H1 (cell line): ENCODE results near the gene HOXD12. TPM values are rescaled to one million over a fixed set of nuclear protein-coding genes. Genes with fewer than 3 reads are reported as not detected.

Source experiments
- CTCF ChIA-PET: fragments of 300-600 bp; sonication (Branson Sonifier 250); formaldehyde crosslinking; loops from one replicate; lab custom pipeline; 2021; ENCODE audit not compliant: partially characterized antibody; lab: Charles Lee
- POLR2A ChIA-PET: fragments of 300-600 bp; sonication (Branson Sonifier 250); formaldehyde crosslinking; loops from one replicate; lab custom pipeline; 2021; ENCODE audit warnings: inconsistent platforms; ENCODE audit not compliant: partially characterized antibody; lab: Charles Lee
- DNase-seq, 2 experiments: peaks; one replicate each; pipeline versions ENCODE4 v3.0.0 to v3.0.0-alpha.2; 2010 to 2022; ENCODE audit warnings: low spot score in 2 of 2, low read depth in 1 of 2, mixed read lengths in 1 of 2
- FAIRE-seq: peaks from 2 replicates; lab custom pipeline; 2011; peaks lifted over from hg19 to GRCh38; lab: Jason Lieb, UNC
- H2AFZ ChIP-seq: 2 replicates; pipeline ENCODE4 v1.8.1; 2012; ENCODE audit warnings: low read length, inconsistent platforms
- H2AK5ac ChIP-seq: 2 replicates; pipeline ENCODE4 v1.6.1; 2013; ENCODE audit warnings: low read depth, low read length
- H2BK120ac ChIP-seq: replicated peaks from 2 replicates; pipeline ENCODE3; 2013; ENCODE audit warnings: low read depth, low read length, inconsistent platforms
- H2BK12ac ChIP-seq: 2 replicates; pipeline ENCODE4 v1.6.1; 2013; ENCODE audit warnings: low read depth, low read length
- H2BK15ac ChIP-seq: 2 replicates; pipeline ENCODE4 v1.6.1; 2013; ENCODE audit warnings: low read length
- H2BK20ac ChIP-seq: 2 replicates; pipeline ENCODE4 v1.6.1; 2013; ENCODE audit warnings: low read length
- H2BK5ac ChIP-seq: 2 replicates; pipeline ENCODE4 v1.6.1; 2013; ENCODE audit warnings: low read depth, low read length
- H3K14ac ChIP-seq: 2 replicates; pipeline ENCODE4 v1.6.1; 2013; ENCODE audit warnings: inconsistent platforms; ENCODE audit not compliant: insufficient read length
- H3K18ac ChIP-seq: 2 replicates; pipeline ENCODE4 v1.6.1; 2013; ENCODE audit warnings: low read length; ENCODE audit errors: extremely low read depth
- H3K23ac ChIP-seq: 2 replicates; pipeline ENCODE4 v1.6.1; 2013; ENCODE audit warnings: inconsistent platforms; ENCODE audit not compliant: insufficient read length
- H3K23me2 ChIP-seq: 2 replicates; pipeline ENCODE4 v1.6.1; 2013; ENCODE audit warnings: low read depth, low read length
- H3K27ac ChIP-seq: 2 replicates; pipeline ENCODE4 v1.6.1; 2011; ENCODE audit warnings: low read depth, low read length, inconsistent platforms
- H3K27me3 ChIP-seq, 4 experiments: replicated peaks in 1 of 4; 1 replicate in 1 of 4; 2 replicates in 3 of 4; pipeline versions ENCODE4 v1.6.1 to v1.8.1; 2011 to 2013; ENCODE audit warnings: low read length in 3 of 4, mild to moderate bottlenecking in 3 of 4, inconsistent platforms in 2 of 4, mixed read lengths in 2 of 4, moderate library complexity in 1 of 4; ENCODE audit not compliant: control insufficient read depth in 3 of 4, insufficient read depth in 3 of 4; ENCODE audit errors: extremely low read depth in 1 of 4
- H3K36me3 ChIP-seq, 4 experiments: 2 replicates each; pipeline versions ENCODE4 v1.6.1 to v1.8.1; 2011 to 2013; ENCODE audit warnings: mild to moderate bottlenecking in 4 of 4, low read length in 3 of 4, moderate library complexity in 2 of 4, control low read depth in 1 of 4, inconsistent platforms in 1 of 4; ENCODE audit not compliant: insufficient read depth in 4 of 4, control insufficient read depth in 2 of 4
- H3K4ac ChIP-seq: replicated peaks from 2 replicates; pipeline ENCODE3; 2013; ENCODE audit warnings: low read length, low read depth, mixed read lengths, inconsistent platforms; ENCODE audit not compliant: insufficient read length
- H3K4me1 ChIP-seq, 4 experiments: replicated peaks in 1 of 4; 1 replicate in 1 of 4; 2 replicates in 3 of 4; pipeline versions ENCODE4 v1.6.1 to v1.8.1; 2011 to 2013; ENCODE audit warnings: low read length in 3 of 4, inconsistent platforms in 2 of 4, mixed read lengths in 1 of 4; ENCODE audit not compliant: insufficient read depth in 4 of 4, control insufficient read depth in 3 of 4
- H3K4me2 ChIP-seq, 2 experiments: 2 replicates each; pipeline versions ENCODE4 v1.6.1 to v1.8.1; 2011 to 2013; ENCODE audit warnings: low read depth in 2 of 2, low read length in 2 of 2, control low read depth in 1 of 2, inconsistent platforms in 1 of 2, mild to moderate bottlenecking in 1 of 2; ENCODE audit not compliant: insufficient read depth in 1 of 2
- H3K4me3 ChIP-seq, 4 experiments: fragments of 200-600, 300-600 bp in 1 of 4; sonication (generic), shearing (Covaris generic), sonication (Bioruptor Twin) in 1 of 4; 2 replicates each; pipeline versions ENCODE4 v1.5.1 to v1.8.1; 2011 to 2016; ENCODE audit warnings: low read length in 4 of 4, low read depth in 3 of 4, control low read depth in 2 of 4, inconsistent platforms in 2 of 4, mild to moderate bottlenecking in 2 of 4, mixed read lengths in 1 of 4, moderate library complexity in 1 of 4; ENCODE audit not compliant: insufficient read depth in 2 of 4; ENCODE audit errors: extremely low read depth in 1 of 4
- H3K56ac ChIP-seq: replicated peaks from 2 replicates; pipeline ENCODE3; 2013; ENCODE audit warnings: low read depth, mild to moderate bottlenecking, mixed read lengths, low read length, inconsistent platforms; ENCODE audit not compliant: insufficient read length
- H3K79me1 ChIP-seq: 2 replicates; pipeline ENCODE4 v1.6.1; 2013; ENCODE audit warnings: low read depth, low read length, control low read depth
- H3K79me2 ChIP-seq, 2 experiments: 2 replicates each; pipeline versions ENCODE4 v1.6.1 to v1.8.1; 2012 to 2013; ENCODE audit warnings: low read length in 2 of 2, mild to moderate bottlenecking in 2 of 2, inconsistent platforms in 1 of 2; ENCODE audit not compliant: insufficient read depth in 2 of 2, control insufficient read depth in 1 of 2
- H3K9ac ChIP-seq, 4 experiments: replicated peaks in 1 of 4; 1 replicate in 1 of 4; 2 replicates in 3 of 4; pipeline versions ENCODE4 v1.6.1 to v1.8.1; 2011 to 2013; ENCODE audit warnings: low read depth in 3 of 4, low read length in 3 of 4, control low read depth in 2 of 4, mild to moderate bottlenecking in 2 of 4, moderate library complexity in 2 of 4, inconsistent platforms in 1 of 4; ENCODE audit errors: extremely low read depth in 1 of 4
- H3K9me3 ChIP-seq, 2 experiments: 2 replicates each; pipeline versions ENCODE4 v1.6.1 to v1.8.1; 2012 to 2013; ENCODE audit warnings: mild to moderate bottlenecking in 2 of 2, moderate library complexity in 2 of 2, control low read depth in 1 of 2, inconsistent platforms in 1 of 2, low read depth in 1 of 2, low read length in 1 of 2, mixed read lengths in 1 of 2; ENCODE audit not compliant: insufficient read depth in 2 of 2
- H4K20me1 ChIP-seq, 2 experiments: replicated peaks in 1 of 2; 2 replicates each; pipeline versions ENCODE3 to v1.8.1; 2011 to 2013; ENCODE audit warnings: inconsistent platforms in 2 of 2, low read length in 2 of 2, mild to moderate bottlenecking in 1 of 2; ENCODE audit not compliant: insufficient read depth in 2 of 2, control insufficient read depth in 1 of 2
- H4K5ac ChIP-seq: 2 replicates; pipeline ENCODE4 v1.6.1; 2013; ENCODE audit warnings: low read length, low read depth, mixed read lengths, inconsistent platforms; ENCODE audit not compliant: insufficient read length
- H4K8ac ChIP-seq: 2 replicates; pipeline ENCODE4 v1.8.0; 2013; ENCODE audit warnings: mild to moderate bottlenecking, moderate library complexity, low read length, inconsistent platforms; ENCODE audit not compliant: insufficient read depth; ENCODE audit errors: extremely low read depth
- H4K91ac ChIP-seq: replicated peaks from 2 replicates; pipeline ENCODE3; 2013; ENCODE audit warnings: low read length, mixed read lengths, inconsistent platforms; ENCODE audit not compliant: insufficient read length
- CBX5 ChIP-seq: fragments of 300-800, 300-1000 bp; sonication (generic); IDR thresholded peaks from 2 replicates; pipeline ENCODE4 v1.7.1; 2016; ENCODE audit warnings: antibody characterized with exemption, low read length, low read depth
- CHD1 ChIP-seq: IDR thresholded peaks from 2 replicates; pipeline ENCODE4 v1.6.1; 2012; ENCODE audit warnings: low read depth, low read length, improper control_type of control experiment
- KDM1A ChIP-seq: fragments of 200-600, 300-600 bp; sonication (generic); IDR thresholded peaks from 2 replicates; pipeline ENCODE4 v1.7.1; 2016; ENCODE audit warnings: mild to moderate bottlenecking, low read length, borderline replicate concordance
- KDM5A ChIP-seq: fragments of 200-600 bp; IDR thresholded peaks from 2 replicates; pipeline ENCODE4 v1.7.1; 2012; ENCODE audit warnings: mild to moderate bottlenecking, low read length, inconsistent platforms, mixed read lengths
- RAD21 ChIP-seq, 2 experiments: IDR thresholded peaks in 1 of 2; conservative IDR thresholded peaks in 1 of 2; 2 replicates each; pipeline ENCODE4 v1.6.1; 2011; ENCODE audit warnings: low read depth in 2 of 2, low read length in 2 of 2, improper control_type of control experiment in 1 of 2, inconsistent platforms in 1 of 2, mild to moderate bottlenecking in 1 of 2, moderate library complexity in 1 of 2
- RBBP5 ChIP-seq: IDR thresholded peaks from 2 replicates; pipeline ENCODE4 v1.7.1; 2012; ENCODE audit warnings: low read depth, mild to moderate bottlenecking, inconsistent platforms, low read length, moderate library complexity, borderline replicate concordance
- RNF2 ChIP-seq: fragments of 200-900, 300-1000 bp; sonication (generic); IDR thresholded peaks from 2 replicates; pipeline ENCODE4 v1.7.1; 2016; ENCODE audit warnings: borderline replicate concordance, low read depth, mild to moderate bottlenecking, antibody characterized with exemption, low read length; ENCODE audit not compliant: poor library complexity, severe bottlenecking; ENCODE audit errors: missing control alignments
- SP2 ChIP-seq: IDR thresholded peaks from 2 replicates; pipeline ENCODE4 v1.6.1; 2012; ENCODE audit warnings: mild to moderate bottlenecking, low read length, inconsistent platforms
- polyA plus RNA-seq, 7 experiments: library from polyadenylated mRNA; depleted of rRNA in 3 of 7; stranded (reverse) in 5 of 7; unstranded in 2 of 7; fragments of >200 nt in 5 of 7; fragments of 200-250 nt in 2 of 7; gene quantifications; 1 replicate in 5 of 7; 2 replicates in 1 of 7; 4 replicates in 1 of 7; pipeline versions ENCODE4 v1.2.1 to v1.2.3, GENCODE V29; 2011 to 2013; ENCODE audit warnings: missing spikeins in 2 of 7, mixed read lengths in 2 of 7
- total RNA-seq: library from RNA; stranded (reverse); fragmentation: NEBNext Ultra II Directional; extraction: Animal tissue kit (Norgen Biotek cat#: 25700); gene quantifications from 2 replicates; pipeline ENCODE4 v1.2.1, GENCODE V29; 2021

HOXD12 gene
- total and polyA plus RNA-seq, 2 of the 8 experiments (the other 6 are each of a cell fraction or from before 2014, with no cell fraction given): not detected

- H3K4me2 ChIP-seq: no peak overlapping the region; a peak in 1 of 4 replicates
- H3K36me3 ChIP-seq: peaks cover 0 to 19% (median 0%) of the 10 kb centered on the region in 4 experiments; a peak in 1 of 8 replicates
- no peak overlapping the region for H4K5ac ChIP-seq
- no peak overlapping the region for H3K23ac ChIP-seq
- H2BK120ac ChIP-seq: no peak overlapping the region
- no peak for FAIRE-seq
- peaks cover 0 to 7% (median 3%) of the 10 kb centered on the region in 4 experiments; a peak in 5 of 7 replicates for H3K4me1 ChIP-seq
- H3K9me3 ChIP-seq: no peaks in the 10 kb centered on the region
- no peak for TF ChIP-seq CBX5
- TF ChIP-seq RNF2: peak; percentile 34
- no peak for TF ChIP-seq CHD1
- no peak for TF ChIP-seq RAD21 (IDR thresholded peaks at IDR 0.05 in 1 of 2, conservative IDR thresholded peaks at IDR 0.05 in 1 of 2; ENCODE audit: low read depth in 2 of 2, low read length in 2 of 2)
- TF ChIP-seq RBBP5: no peak
- TF ChIP-seq KDM1A: no peak
- no peak for TF ChIP-seq KDM5A
- TF ChIP-seq SP2: no peak
- CTCF ChIA-PET: interaction anchor here (2.5 to 4.5 kb wide), 2 partner anchors 14 to 25 kb away, joined by 14 to 24 read pairs; no protein-coding TSS in a partner anchor
- H3K79me2 ChIP-seq: no peaks in the 10 kb centered on the region
- H4K91ac ChIP-seq: no peak overlapping the region
- no peak overlapping the region for H3K4ac ChIP-seq
- no peak overlapping the region for H3K18ac ChIP-seq
- H3K4me3 ChIP-seq: no peak overlapping the region
- H4K8ac ChIP-seq: no peak overlapping the region
- peaks cover 93 to 100% (median 98%) of the 10 kb centered on the region in 4 experiments for H3K27me3 ChIP-seq
- H3K23me2 ChIP-seq: peaks cover 3% of the 10 kb centered on the region; the same call in 1 of the 2 replicates
- no peak overlapping the region for H2BK20ac ChIP-seq
- no peak overlapping the region for H2AK5ac ChIP-seq
- no peak overlapping the region for H2AFZ ChIP-seq
- no peak overlapping the region for H2BK5ac ChIP-seq
- H2BK15ac ChIP-seq: no peak overlapping the region
- DNase-seq: peak in 1 of 2 experiments; percentile 33
- peaks cover 6 to 30% of the 10 kb centered on the region in 2 experiments for H4K20me1 ChIP-seq
- H3K79me1 ChIP-seq: no peaks in the 10 kb centered on the region
- H3K27ac ChIP-seq: no peak overlapping the region
- H3K56ac ChIP-seq: no peak overlapping the region
- no peak overlapping the region for H2BK12ac ChIP-seq
- H3K14ac ChIP-seq: no peak overlapping the region
- H3K9ac ChIP-seq: no peak overlapping the region
- POLR2A ChIA-PET: no interaction called here
These were observed 35.4 kb downstream of the HOXD12 start for GRCh38 chr2:176135035-176135440.
